Activated CD8-positive, alpha-beta memory T cell treated with anti-CD3 and anti-CD28 coated beads, Interleukin-2, amount 50 U/mL, for 24 hours (primary cell): ENCODE measurements around the gene KLF6.

Experiments used
- DNase-seq: peaks from one replicate; pipeline ENCODE4 v3.0.0-alpha.2; 2020; ENCODE audit errors: extremely low read depth

KLF6 gene

DNA sequence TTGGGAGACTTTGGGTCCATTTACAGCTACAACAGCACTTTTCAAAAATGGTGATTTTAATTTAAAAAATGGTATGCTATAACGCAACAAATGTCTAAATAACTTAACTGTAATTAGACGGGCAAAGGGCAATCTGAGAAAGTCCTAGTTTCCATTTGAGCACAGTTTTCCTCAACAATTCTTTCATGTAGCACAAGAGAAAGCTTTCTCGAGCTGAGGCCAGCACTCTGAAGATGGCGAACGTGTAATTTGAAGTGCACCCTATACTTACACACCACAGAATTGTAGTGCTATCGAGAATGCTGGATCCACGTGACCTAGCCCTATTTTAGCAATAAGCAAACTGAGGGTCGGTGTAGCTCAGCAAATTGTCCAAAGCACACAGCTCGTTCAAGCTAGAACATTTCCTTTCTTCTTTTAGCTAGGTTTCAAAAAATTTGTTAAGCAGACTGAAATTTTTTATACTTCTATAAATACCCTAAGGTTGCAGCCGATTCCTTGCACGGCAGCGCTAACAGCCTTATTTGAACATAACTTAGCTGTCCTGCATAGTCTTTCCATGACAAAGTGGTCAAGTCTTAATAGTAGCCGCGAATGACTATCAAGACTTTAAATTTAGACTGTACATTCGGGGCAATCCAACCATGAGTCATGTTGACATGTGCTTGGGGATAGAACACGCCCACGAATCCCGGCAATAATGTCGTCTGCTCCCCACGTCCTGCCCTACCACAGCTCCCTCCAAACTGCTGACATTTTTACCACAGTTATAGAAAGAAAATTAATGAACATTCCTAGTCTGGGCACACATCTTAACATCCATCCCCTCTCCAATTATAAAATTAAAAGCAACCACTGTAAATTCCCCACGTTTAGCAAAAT is 10.0 kb downstream of the KLF6 start:
- no peak for DNase-seq

DNA sequence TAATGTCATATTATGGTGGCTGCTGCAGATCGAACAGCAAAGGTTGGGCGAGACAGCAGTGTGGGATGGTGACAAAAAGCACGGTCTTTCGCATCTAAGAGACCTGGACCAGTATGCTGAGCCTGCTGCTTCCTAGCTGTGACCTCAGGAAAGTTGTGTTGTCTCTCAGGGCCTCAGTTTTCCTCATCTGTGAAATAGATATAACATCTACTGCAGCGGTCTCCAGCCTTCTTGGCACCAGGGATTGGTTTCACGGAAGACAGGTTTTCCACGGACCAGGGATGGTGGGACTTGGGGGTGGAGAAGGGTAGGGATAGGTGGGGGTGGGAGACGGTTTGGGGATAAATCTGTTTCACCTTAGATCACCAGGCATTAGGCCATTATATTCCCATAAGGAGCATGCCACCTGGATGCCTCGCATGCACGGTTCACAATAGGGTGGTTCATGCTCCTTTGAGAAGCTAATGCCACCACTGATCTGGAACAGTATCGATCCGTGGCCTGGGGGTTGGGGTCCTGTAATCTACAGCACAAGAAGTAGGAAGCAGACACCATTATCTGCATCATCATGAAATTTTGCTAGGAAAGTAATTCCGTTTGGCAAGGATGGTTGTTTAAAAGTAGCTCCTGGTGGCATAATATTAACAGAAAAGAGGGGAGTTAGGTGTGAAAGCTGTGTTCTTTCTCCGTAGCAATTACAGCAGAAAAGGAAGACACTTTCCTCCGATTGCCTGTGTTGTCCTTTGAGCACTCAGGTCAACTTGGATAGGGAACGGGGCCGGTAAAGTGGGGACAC is 10.8 kb downstream of the KLF6 start:
- no peak for DNase-seq

DNA sequence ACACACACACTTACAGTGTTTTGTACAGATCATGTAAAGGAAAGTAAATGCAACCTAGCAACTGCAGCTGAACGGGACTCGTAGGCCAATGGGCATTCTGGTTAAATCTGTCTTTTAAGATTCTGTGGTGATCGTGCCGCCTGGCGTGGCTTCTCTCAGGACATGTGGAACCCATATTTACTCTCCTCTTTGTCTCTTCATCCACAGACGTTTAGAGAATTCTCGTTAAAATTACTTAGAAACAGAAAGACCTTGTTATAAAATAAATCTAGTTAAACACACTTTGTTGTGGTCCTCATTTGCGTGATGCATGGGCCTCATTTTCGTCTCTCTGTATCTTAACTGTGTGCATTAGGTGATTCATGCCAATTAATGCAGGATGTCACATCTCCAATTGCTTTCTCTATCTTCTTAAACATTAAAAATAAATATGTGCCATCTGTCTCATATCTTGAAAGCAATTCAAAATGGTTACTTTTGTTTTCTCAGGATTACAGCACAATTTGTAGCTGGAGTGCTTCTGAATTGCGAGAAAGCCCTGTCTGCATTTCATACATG is 11.5 kb downstream of the KLF6 start:
- DNase-seq, result no peak

DNA sequence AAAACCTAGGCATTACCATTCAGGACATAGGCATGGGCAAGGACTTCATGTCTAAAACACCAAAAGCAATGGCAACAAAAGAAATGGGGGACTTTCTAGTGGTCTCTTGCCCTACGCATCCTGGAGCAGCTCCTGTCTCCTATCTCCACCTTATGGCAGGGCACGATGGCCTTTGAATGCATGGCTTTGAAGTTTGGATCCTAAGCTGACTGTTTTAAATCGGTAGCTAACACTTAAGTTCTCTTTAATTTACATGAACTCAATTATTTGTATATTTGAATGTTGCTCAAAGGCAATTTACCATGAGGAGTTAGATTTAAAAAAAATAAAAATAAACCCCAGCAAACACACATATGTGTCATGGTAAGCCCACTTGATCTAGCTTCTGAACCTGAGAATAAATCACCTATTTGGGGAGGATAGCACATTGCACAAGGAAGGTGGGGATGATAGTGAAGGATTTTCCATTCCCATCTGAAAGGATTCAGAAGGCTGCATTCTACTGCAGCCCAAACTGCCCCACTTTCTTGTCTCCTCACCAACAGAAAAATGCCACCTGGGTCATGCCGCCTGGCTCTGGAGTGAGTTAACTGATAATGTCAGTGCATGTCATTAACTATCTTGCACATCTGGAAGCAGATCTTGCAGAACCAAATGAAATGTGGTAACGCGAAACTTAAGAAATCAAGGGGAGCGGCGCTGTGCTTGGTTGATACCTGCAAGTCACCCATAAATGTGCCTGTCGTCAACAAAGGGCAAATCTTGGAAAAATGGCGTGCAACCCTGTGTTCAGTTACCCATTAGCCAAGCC is 12.4 kb downstream of the KLF6 start:
- DNase-seq, result no peak

DNA sequence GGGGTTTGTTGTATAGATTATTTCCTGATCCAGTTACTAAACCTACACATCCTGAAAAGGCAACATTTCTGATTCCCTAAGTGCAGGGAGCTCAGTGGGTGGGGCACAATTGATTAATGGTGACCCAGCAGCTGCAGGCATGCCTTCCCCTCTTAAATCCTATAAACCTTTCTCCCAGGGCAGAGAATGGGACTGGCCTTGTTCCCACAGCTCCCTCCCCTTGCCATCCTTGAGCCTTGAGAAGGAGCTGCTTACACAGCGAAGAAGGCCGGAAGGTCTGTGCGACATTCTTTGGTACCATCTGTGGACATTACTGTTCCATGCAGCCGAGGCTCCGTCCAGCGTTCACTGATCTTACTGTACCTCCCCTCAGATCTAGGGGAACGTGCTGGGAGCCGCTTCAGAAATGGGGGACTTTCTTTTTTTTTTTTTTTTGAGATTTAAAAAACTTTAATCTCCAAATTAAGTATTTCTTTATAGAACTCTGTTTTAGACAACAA is 14.3 kb downstream of the KLF6 start:
- no peak for DNase-seq

DNA sequence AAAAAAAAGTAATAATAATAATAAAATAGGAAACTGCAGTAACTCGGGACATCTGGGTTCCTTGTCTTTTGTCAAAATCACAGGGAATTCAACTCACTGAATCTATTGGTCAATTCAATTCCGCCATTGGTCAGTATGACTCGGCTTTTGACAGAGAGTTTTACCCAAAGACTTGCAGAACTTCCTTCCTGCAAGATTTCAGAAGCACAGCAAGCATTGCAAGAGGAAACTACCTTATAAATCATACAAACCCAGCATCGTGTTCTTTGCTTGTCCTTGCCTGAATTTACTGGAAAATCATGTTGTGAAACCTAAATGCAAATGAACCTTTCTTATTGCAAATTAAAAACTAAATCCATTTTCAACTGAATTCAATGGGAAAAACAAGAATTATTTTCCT is 15.5 kb downstream of the KLF6 start:
- DNase-seq, result no peak

DNA sequence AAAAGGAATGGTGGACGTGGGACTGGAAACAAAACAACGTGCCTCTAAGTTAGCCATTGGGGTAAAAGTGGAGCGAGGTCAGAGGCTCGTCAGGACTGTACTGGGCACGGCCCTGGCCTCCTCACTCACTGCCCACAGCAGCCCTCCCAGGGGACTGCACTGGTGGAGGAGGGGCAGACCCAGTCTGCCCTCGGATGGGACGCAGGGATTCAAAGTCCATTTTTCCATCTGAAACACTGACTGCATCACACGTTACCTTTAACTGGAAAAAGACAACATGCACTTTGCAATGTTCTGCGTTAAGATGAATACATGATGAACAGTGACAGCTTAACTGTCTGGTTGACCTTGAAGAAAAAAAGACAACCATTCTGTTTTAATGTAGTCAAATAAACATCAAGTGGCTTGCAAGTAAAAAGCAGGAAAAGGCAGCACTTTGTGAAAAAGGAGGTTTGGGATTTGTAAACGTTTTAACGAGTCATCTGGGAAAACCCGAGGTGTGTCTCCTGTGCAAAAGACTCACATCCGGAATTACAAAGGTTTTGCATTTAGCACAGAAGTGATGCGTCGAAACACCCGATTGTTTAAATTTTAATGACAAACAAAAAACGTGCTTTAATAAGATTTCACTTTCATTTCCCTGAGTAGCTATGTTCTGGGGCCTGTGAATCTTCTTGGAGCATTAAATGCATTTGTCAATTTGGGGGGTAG is 18.8 kb downstream of the KLF6 start:
- DNase-seq, result no peak

DNA sequence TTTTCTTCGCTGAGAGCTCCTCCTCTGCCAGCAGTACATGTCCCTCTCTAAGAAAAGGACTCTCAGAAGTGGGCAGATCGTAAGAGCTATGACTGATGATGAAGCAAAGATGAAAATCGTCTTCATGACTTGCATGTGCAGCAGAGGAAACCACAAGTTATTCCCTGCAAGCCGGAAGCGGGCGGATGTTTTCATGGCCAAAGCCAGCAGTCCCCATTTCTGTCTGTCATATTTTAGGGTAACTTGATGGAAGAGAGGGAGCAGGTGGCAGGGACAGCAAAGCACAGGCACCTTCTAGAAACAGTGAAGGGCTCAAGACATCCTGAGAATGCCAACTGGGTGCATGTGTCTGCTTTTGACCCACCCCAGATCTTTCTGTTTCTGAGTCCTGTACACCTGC is 19.9 kb downstream of the KLF6 start:
- DNase-seq, result no peak

DNA sequence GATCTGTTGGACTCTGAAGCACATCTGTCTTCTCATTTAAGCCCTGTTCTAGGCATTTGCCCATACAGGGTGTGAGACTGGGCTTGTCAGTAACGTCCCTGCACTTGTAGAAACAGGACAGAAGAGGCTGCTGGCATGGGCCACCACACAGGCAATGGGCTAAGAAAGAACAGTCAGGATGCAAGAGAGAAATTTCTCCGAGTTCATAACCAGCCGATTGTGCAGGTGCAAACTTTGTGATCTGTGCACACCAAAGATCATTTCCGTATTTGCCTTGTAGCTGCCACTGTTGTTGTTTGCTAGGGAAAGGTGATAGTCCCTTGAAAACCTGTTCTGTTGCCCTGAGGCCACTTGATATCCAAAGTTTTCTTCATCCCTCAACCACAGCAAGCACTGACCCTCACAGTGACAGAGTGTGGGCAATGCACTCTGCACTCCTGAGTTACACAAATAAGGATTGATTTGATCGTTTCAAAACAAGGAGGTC is 20.3 kb downstream of the KLF6 start:
- DNase-seq, result no peak

DNA sequence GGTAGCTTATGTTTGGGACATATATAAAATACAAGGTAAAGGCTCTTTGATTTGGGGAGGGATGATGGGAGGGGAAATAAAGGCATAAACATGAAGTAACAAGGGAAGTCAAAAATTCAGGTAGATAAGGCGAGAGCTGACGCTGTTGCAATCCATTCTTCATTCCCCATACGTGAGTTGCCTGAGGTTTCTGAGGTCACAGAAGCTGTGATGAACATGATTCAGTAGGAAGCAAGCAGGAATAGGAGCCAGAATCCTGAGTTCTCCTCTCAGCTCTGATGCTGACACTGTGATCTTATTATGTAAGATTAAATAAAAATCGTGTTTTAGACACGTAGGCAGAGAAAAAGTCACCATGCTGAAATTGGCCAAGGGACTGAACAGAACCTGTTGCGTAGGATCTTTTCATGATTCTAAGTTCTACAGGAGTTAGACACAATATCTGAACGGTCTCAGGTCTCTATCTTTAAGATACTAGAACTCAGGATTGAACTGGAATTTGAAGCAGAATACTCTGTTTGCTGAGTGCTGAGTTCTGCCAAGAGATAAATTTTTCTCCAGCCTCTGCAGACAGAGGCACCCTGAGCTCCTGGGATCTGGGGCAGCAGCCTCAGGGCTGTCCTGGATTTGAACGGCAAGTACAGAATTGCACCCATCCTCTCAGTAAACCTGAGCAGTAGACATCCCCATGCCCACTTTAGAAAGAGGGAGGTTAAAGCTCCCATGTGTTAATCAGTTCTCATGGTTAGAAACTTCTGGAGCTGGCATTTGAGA is 21.0 kb downstream of the KLF6 start:
- no peak for DNase-seq

DNA sequence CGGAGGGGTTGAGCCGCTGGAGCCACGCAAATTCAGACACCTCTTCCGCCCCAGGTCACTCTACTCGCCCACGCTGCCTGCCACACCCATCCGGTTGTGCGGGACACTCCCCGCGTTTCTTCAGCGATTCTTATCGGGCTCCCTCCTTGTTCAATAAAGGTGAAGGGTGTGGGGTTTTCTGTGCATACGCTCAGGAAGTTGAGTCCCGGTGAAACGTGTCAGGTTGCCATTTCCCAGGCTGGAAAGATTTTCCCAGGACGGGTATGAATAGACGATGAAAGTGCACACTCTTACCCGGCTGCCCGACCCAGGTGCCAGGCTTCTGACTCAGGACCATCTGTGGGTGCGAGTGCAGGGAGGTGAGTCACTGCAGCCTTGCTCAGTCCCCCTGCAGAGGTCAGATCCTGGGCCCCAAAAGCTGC is 22.0 kb downstream of the KLF6 start:
- DNase-seq, result no peak

DNA sequence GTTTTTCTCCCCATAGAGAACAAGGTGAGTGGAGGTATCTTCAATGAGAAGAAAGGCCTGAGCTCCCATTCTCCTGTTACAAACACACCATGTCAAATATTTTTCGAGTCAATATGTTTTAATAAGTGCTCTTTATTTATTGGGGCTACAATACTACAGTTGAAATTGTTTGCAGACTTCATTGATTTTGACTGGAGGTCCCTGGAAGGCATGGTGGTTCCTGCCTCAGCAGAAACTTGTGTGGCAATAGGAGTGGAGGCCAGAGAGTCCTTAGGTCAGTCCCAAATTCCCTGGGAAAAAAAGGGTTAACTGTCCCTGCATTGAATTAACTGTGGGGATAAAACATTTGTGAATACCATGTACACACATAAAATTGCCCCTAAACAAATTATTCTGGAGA is 22.7 kb downstream of the KLF6 start:
- no peak for DNase-seq

DNA sequence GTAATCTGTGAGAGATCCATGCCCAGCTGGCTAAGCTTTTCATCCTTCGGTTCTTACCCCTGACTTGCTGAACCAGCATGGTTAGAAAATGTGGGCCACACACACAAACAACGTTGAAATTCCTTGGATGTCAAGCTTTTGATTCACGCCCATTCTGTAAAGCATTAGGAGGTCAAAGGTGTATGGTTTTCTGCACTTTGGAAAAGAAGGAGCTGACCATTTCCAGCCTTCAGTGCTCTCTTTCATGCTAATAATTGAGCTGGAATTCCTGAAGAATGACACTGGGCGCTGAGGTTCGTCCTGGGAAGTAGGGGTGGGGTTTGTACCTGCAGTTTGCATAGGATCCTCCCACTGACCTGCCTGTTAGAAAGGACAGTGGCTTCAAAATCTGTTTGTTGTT is 23.1 kb downstream of the KLF6 start:
- no peak for DNase-seq

DNA sequence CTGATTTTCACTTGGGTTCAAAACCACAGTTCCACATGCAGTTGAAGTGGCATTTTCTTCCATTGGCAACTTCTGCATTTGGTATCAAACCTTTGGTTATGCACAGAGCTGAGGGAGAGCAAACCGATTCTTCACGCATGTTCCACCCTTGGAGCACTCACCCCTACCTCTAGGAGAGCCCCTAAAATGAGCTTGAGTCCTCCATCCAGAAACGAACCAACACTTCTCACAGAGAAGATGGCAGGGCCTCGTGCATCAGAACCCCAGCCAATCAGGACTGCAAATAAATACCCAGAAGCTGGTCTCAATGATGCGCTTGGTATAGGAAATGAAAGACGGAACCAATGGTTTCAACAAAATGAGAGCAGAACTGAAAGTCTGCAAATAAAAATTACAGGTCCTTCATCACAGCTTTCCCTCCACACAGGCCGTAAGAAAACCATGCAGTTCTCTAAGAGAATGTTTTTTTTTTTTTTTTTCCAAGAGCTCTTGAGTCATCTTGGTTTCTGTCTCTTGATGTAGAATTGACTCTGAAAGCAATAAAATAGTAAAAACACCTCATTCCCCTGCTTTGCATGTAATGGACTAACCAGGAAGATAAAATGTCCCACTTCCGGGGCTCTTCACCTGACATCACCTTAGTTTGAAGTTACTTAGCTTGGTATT is 23.9 kb downstream of the KLF6 start:
- DNase-seq, result no peak

DNA sequence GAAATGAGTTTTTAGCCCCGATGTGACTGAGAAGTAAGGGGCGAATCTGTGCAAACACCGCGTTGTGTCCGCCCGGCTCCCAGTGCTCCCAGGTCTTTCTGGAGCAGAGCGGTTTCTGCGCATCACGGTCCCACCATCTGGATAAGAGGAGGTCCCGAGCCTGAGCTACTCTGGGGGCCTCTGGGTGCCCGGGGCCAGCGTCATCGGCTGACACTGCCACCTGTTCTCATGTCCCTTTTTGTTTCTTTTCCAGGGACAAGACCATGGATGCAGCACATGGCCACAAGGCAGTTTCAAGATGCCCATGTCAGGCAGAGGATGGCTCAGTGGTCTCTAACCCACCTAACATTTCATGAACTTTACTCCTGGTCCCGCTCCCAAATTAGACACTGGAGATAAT is 24.9 kb downstream of the KLF6 start:
- DNase-seq, result no peak

DNA sequence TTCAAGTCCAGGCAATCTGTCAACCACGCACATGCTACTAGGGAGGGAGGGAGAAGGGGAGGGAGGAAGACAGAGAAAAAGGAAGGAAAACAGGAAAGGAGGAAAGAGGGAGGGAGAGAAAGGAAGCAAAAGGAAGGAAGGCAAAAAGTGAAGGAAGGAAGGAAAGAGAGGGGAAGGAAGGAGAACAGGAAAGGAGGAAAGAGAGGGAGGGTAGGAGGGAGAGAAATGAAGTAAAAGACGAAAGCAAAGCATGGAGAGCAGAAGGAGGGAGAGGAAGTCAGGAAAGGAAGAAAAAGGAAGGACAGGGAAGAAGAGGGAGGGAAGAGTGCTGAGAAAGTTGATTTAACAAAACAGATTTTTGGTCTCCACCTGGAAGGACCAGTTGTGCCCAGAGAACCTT is 25.6 kb downstream of the KLF6 start:
- DNase-seq, result no peak

DNA sequence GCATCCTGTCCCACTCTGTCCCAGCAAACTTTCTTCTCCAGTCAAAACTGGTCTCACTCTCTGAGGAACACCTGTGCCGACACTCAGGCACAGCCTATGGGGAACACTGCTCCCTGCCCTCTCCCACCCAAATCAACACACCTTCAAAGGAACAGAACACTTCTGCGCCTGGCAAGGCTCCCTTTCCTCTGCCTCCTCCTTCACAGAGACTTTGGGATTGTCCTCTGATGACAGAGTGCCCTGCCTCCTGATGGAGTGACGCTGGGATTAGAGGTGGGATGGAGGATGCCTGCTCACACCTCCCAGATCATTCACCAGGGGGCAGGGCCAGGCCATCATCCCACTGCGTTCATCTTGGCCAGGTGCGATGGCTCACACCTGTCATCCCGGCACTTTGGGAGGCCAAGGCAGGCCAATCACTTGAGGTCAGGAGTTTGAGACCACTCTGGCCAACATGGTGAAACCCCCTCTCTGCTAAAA is 26.5 kb downstream of the KLF6 start:
- DNase-seq, result no peak

DNA sequence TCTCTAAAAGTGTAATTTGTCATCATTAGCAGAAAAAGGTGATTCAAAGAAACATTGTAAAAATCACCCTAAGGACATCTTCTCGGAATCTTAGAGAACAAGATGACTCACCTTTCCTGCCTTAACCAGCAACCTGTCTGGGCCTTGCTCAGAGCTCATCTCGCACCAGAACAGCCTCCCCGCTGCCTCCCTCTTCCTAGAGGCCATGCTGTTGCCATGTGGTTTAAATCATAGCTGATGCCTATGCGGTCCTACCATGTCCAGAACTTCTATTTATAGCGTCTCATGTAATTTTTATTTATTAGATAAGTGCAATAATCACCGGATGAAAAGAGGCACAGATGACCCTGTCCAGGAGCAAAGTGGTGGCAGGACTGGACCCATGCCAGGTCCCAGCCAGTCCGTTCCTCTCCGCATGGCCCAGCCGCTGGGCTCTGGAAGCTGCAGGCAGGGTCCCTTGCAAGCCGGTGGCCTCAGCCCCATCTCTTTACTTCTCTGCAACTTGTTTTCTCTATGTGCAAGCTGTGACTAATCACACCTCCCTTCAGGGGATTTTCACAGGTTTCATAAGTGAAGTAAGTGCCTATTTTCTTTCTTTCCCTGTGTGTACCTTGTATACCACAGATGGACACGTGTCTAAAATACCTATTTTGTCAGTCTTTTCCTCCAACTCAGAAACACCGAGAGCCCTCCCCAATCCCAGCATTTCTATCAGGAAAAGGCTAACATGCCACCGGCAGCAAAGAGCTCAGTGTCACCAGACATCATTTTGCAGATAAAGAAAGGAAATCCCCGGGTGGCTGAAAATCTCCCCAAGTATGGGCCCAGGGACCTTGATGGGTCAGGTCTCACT is 27.1 kb downstream of the KLF6 start:
- no peak for DNase-seq

DNA sequence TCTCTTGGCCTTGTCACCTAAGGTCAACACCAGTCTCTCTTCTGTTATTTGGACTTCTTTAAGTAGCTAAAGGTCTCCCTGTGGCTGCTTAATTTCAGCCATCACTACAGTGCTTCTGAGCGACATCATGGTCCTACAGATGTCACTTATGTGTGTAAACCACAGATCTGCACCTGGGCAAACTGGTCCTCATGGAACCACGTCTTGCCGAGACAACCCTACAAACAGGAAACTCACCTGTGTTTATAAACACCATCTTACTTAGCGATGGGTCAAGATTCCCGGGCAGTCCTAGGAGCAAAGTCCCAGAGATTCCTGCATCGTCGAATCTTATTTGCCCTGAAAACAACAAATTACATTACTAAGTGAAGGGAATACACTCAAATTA is 27.8 kb downstream of the KLF6 start:
- no peak for DNase-seq
